ENCODE measurements around the gene MCAM.

GRCh38 chr11:119306373-119306890, 10.5 kb downstream of the MCAM start:
- TF ChIP-seq POLR2AphosphoS5 (IDR thresholded peaks at IDR 0.05; ENCODE audit: borderline replicate concordance, low read depth, low read length): no peak
- no peak for TF ChIP-seq EZH2 (IDR thresholded peaks at IDR 0.05)
